MM.1S (cell line): ENCODE results near the gene PSTK.

Experiments used
- DNase-seq: peaks from one replicate; pipeline ENCODE4 v3.0.0-alpha.2; 2015
- H2AFZ ChIP-seq: fragments of 300-600 bp; sonication (generic); 2 replicates; pipeline ENCODE4 v1.6.0; 2016; ENCODE audit warnings: antibody characterized with exemption, low read length
- H3F3A ChIP-seq: fragments of 300-600 bp; sonication (generic); 2 replicates; pipeline ENCODE4 v1.6.1; 2016; ENCODE audit warnings: mild to moderate bottlenecking, antibody characterized with exemption, low read length, moderate library complexity, mixed read lengths; ENCODE audit not compliant: insufficient read depth
- H3K27ac ChIP-seq: fragments of 300-600 bp; sonication (generic); 2 replicates; pipeline ENCODE4 v1.5.1; 2016; ENCODE audit warnings: mild to moderate bottlenecking, low read length
- H3K27me3 ChIP-seq: fragments of 300-600 bp; sonication (generic); replicated peaks from 2 replicates; pipeline ENCODE4 v1.6.0; 2016; ENCODE audit warnings: low read length; ENCODE audit not compliant: insufficient read depth
- H3K36me3 ChIP-seq: fragments of 300-600 bp; sonication (generic); replicated peaks from 2 replicates; pipeline ENCODE4 v1.6.1; 2016; ENCODE audit warnings: mild to moderate bottlenecking, low read length, mixed read lengths; ENCODE audit not compliant: insufficient read depth
- H3K4me1 ChIP-seq: fragments of 300-600 bp; sonication (generic); 2 replicates; pipeline ENCODE4 v1.6.1; 2016; ENCODE audit warnings: low read length, mixed read lengths
- H3K4me2 ChIP-seq: fragments of 300-600 bp; sonication (generic); 2 replicates; pipeline ENCODE4 v1.6.0; 2016; ENCODE audit warnings: low read depth, low read length
- H3K4me3 ChIP-seq: fragments of 300-600 bp; sonication (generic); 2 replicates; pipeline ENCODE4 v1.5.1; 2016; ENCODE audit warnings: low read length, mixed read lengths
- H3K79me2 ChIP-seq: fragments of 300-600 bp; sonication (generic); 2 replicates; pipeline ENCODE4 v1.6.1; 2016; ENCODE audit warnings: mixed run types, low read length, mixed read lengths
- H3K9ac ChIP-seq: fragments of 300-600 bp; sonication (generic); 2 replicates; pipeline ENCODE4 v1.6.1; 2016; ENCODE audit warnings: low read length, mixed read lengths
- H3K9me2 ChIP-seq: fragments of 300-600 bp; sonication (generic); replicated peaks from 2 replicates; pipeline ENCODE4 v1.6.1; 2016; ENCODE audit warnings: mild to moderate bottlenecking, low read length, mixed read lengths; ENCODE audit not compliant: insufficient read depth
- H3K9me3 ChIP-seq: fragments of 300-600 bp; sonication (generic); replicated peaks from 2 replicates; pipeline ENCODE4 v1.6.1; 2016; ENCODE audit warnings: mild to moderate bottlenecking, low read length, mixed read lengths; ENCODE audit not compliant: insufficient read depth
- H4K20me1 ChIP-seq: fragments of 300-600 bp; sonication (generic); 2 replicates; pipeline ENCODE4 v1.6.1; 2016; ENCODE audit warnings: mild to moderate bottlenecking, low read length, moderate library complexity, mixed read lengths; ENCODE audit not compliant: insufficient read depth
- CTCF ChIP-seq: fragments of 300-600 bp; sonication (generic); IDR thresholded peaks from 2 replicates; pipeline ENCODE4 v1.5.1; 2016; ENCODE audit warnings: antibody characterized with exemption, low read length, mixed read lengths
- EZH2 ChIP-seq: fragments of 300-600 bp; sonication (generic); optimal IDR thresholded peaks from 2 replicates; pipeline ENCODE3; 2017; ENCODE audit warnings: low read depth, mild to moderate bottlenecking, antibody characterized with exemption, low read length, mixed read lengths
- EZH2phosphoT487 ChIP-seq: fragments of 300-600 bp; sonication (generic); IDR thresholded peaks from 2 replicates; pipeline ENCODE4 v1.6.1; 2018; ENCODE audit warnings: antibody characterized with exemption, low read length

The PSTK gene

GRCh38 chr10:122992031-122992585 is 11.9 kb downstream of the PSTK start:
- no peaks in the 10 kb centered on the region for H3F3A ChIP-seq
- H3K9ac ChIP-seq = no peak overlapping the region
- TF ChIP-seq CTCF = no peak
- no peak for TF ChIP-seq EZH2phosphoT487
- no peak for TF ChIP-seq EZH2
- H4K20me1 ChIP-seq = peaks cover 9% of the 10 kb centered on the region
- no peaks in the 10 kb centered on the region for H3K9me3 ChIP-seq
- no peak overlapping the region for H3K4me3 ChIP-seq
- H2AFZ ChIP-seq = no peak overlapping the region
- DNase-seq = no peak
- H3K79me2 ChIP-seq = peaks cover 9% of the 10 kb centered on the region
- peaks cover under 1% of the 10 kb centered on the region; the same call in 1 of the 2 replicates for H3K4me1 ChIP-seq
- H3K4me2 ChIP-seq = no peak overlapping the region
- no peak overlapping the region for H3K27ac ChIP-seq
- H3K9me2 ChIP-seq = no peaks in the 10 kb centered on the region
- peaks cover 9% of the 10 kb centered on the region; the same call in 1 of the 2 replicates for H3K36me3 ChIP-seq
- no peaks in the 10 kb centered on the region for H3K27me3 ChIP-seq

- Histone ChIP-seq H4K20me1 (peaks cover 24% of the 10 kb centered on the region), H3K9ac (no peak overlapping the region), H3K27ac (no peak overlapping the region), H3K9me3 (no peaks in the 10 kb centered on the region), H3K27me3 (no peaks in the 10 kb centered on the region), H3K4me1 (peaks cover 17% of the 10 kb centered on the region), H3K4me2 (no peak overlapping the region), H3K36me3 (peaks cover 9% of the 10 kb centered on the region; the same call in 1 of the 2 replicates), H3F3A (peaks cover 13% of the 10 kb centered on the region; the same call in 1 of the 2 replicates), H2AFZ (no peak overlapping the region), H3K9me2 (no peaks in the 10 kb centered on the region), H3K79me2 (peaks cover 16% of the 10 kb centered on the region), H3K4me3 (no peak overlapping the region)
- TF ChIP-seq CTCF = no peak
- no peak for TF ChIP-seq EZH2
- no peak for TF ChIP-seq EZH2phosphoT487
- DNase-seq = no peak
These were observed 13.7 kb downstream of the PSTK start for GRCh38 chr10:122993797-122994336.

GRCh38 chr10:122995936-122996335 is 15.7 kb downstream of the PSTK start:
- Histone ChIP-seq H3K79me2 (peaks cover 33% of the 10 kb centered on the region), H3F3A (peaks cover 15% of the 10 kb centered on the region; the same call in 1 of the 2 replicates)

More at GRCh38 chr10:122995936-122996335, 15.7 kb downstream of the PSTK start:
- Histone ChIP-seq H3K4me3 (no peak overlapping the region), H3K4me2 (no peak overlapping the region), H2AFZ (no peak overlapping the region), H3K9me2 (no peaks in the 10 kb centered on the region), H3K36me3 (peaks cover 9% of the 10 kb centered on the region; the same call in 1 of the 2 replicates), H3K27me3 (no peaks in the 10 kb centered on the region), H3K9me3 (no peaks in the 10 kb centered on the region), H3K27ac (no peak overlapping the region), H4K20me1 (peaks cover 31% of the 10 kb centered on the region), H3K4me1 (peaks cover 24% of the 10 kb centered on the region), H3K9ac (no peak overlapping the region)
- TF ChIP-seq CTCF (no peak), EZH2phosphoT487 (no peak), EZH2 (no peak)
- no peak for DNase-seq
